HepG2 (cell line): ENCODE data around the gene CARTPT. TPM values are rescaled to one million over a fixed set of nuclear protein-coding genes. Genes with fewer than 3 reads are reported as not detected.

Source experiments
- ATAC-seq: fragments of 200-7000 bp; cut with Tn5 transposase; 3 replicates; pipeline ENCODE4 v1.9.1; 2020; ENCODE audit warnings: mild to moderate bottlenecking, moderate library complexity
- BruUV-seq: library from RNA; stranded (reverse); fragments of 400-500 nt; replicated peaks from 2 replicates; lab custom pipeline; 2021; lab: Mats Ljungman, UMichigan
- CTCF ChIA-PET: fragments of 300-600 bp; formaldehyde crosslinking; extraction: SDS; loops from one replicate; lab custom pipeline; 2021; ENCODE audit warnings: low total read pairs, inconsistent platforms, low intra/inter-chr PET ratio; lab: Yijun Ruan, JAX
- POLR2A ChIA-PET: fragments of 350-600 bp; sonication (Branson Sonifier 250); formaldehyde crosslinking; loops from one replicate; lab custom pipeline; 2020; ENCODE audit warnings: antibody characterized with exemption, inconsistent platforms; lab: Yijun Ruan, JAX
- DNase-seq: peaks from one replicate; pipeline ENCODE4 v3.0.0-alpha.2; 2015; ENCODE audit warnings: low spot score
- FAIRE-seq: peaks from 3 replicates; lab custom pipeline; 2011; peaks lifted over from hg19 to GRCh38; lab: Jason Lieb, UNC
- H2AFZ ChIP-seq: one replicate; pipeline ENCODE4 v1.6.1; 2011; ENCODE audit warnings: low read length, inconsistent platforms
- H3K27ac ChIP-seq: fragments of 300-600 bp; 3 replicates; pipeline ENCODE4 v1.8.0; 2011; ENCODE audit warnings: mixed run types, mild to moderate bottlenecking, mixed read lengths, low read length, inconsistent platforms; ENCODE audit not compliant: insufficient read depth; ENCODE audit errors: extremely low read length
- H3K27me3 ChIP-seq, 2 experiments: fragments of 200-600 bp in 1 of 2; 2 replicates in 1 of 2; 3 replicates in 1 of 2; pipeline versions ENCODE4 v1.6.0 to v1.8.0; 2011; ENCODE audit warnings: low read length in 2 of 2, mild to moderate bottlenecking in 2 of 2, moderate library complexity in 2 of 2, inconsistent platforms in 1 of 2; ENCODE audit not compliant: insufficient read depth in 2 of 2, control insufficient read depth in 1 of 2
- H3K36me3 ChIP-seq, 2 experiments: fragments of 200-600 bp in 1 of 2; replicated peaks in 1 of 2; 2 replicates in 1 of 2; 3 replicates in 1 of 2; pipeline versions ENCODE4 v1.5.1 to v1.8.0; 2011; ENCODE audit warnings: low read length in 2 of 2, inconsistent platforms in 1 of 2; ENCODE audit not compliant: insufficient read depth in 2 of 2, control insufficient read depth in 1 of 2
- H3K4me1 ChIP-seq: 2 replicates; pipeline ENCODE4 v1.5.1; 2012; ENCODE audit warnings: low read length, inconsistent platforms; ENCODE audit not compliant: insufficient read depth
- H3K4me2 ChIP-seq: 2 replicates; pipeline ENCODE4 v1.6.0; 2011; ENCODE audit warnings: low read depth, low read length, inconsistent platforms
- H3K4me3 ChIP-seq, 3 experiments: fragments of 200-600 bp in 1 of 3; sonication (generic), shearing (Covaris generic) in 1 of 3; replicated peaks in 1 of 3; 2 replicates each; pipeline ENCODE4 v1.5.1; 2011 to 2016; ENCODE audit warnings: low read length in 3 of 3, inconsistent platforms in 2 of 3, low read depth in 2 of 3, mild to moderate bottlenecking in 2 of 3, control low read depth in 1 of 3, mixed read lengths in 1 of 3; ENCODE audit not compliant: insufficient read depth in 1 of 3
- H3K79me2 ChIP-seq: one replicate; pipeline ENCODE4 v1.6.1; 2011; ENCODE audit warnings: low read length, inconsistent platforms; ENCODE audit not compliant: insufficient read depth
- H3K9ac ChIP-seq: 2 replicates; pipeline ENCODE4 v1.6.0; 2011; ENCODE audit warnings: mild to moderate bottlenecking, low read depth, low read length, inconsistent platforms; ENCODE audit not compliant: insufficient read depth
- H3K9me3 ChIP-seq: 2 replicates; pipeline ENCODE4 v1.5.1; 2012; ENCODE audit warnings: mild to moderate bottlenecking, low read length
- H4K20me1 ChIP-seq: 2 replicates; pipeline ENCODE4 v1.6.0; 2011; ENCODE audit warnings: inconsistent platforms, mild to moderate bottlenecking, low read length, moderate library complexity; ENCODE audit not compliant: insufficient read depth
- AGO2 ChIP-seq: fragments of 200-400 bp; formaldehyde crosslinking; optimal IDR thresholded peaks from 2 replicates; pipeline ENCODE3; 2017; ENCODE audit warnings: mild to moderate bottlenecking, low read depth, low read length, moderate library complexity
- EHMT2 ChIP-seq: fragments of 200-600 bp; sonication (generic); IDR thresholded peaks from 2 replicates; pipeline ENCODE4 v1.7.0; 2017; ENCODE audit warnings: antibody characterized with exemption, low read depth, low read length, borderline replicate concordance
- EP300 ChIP-seq, 3 experiments: sonication (generic) in 1 of 3; formaldehyde crosslinking in 1 of 3; IDR thresholded peaks; 2 replicates each; pipeline versions ENCODE4 v1.5.1 to v1.6.1; 2011 to 2020; ENCODE audit warnings: low read depth in 2 of 3, low read length in 2 of 3, borderline replicate concordance in 1 of 3, improper control_type of control experiment in 1 of 3, mild to moderate bottlenecking in 1 of 3, missing genetic modification reagents in 1 of 3, moderate library complexity in 1 of 3
- HDAC1 ChIP-seq: sonication (generic); formaldehyde crosslinking; IDR thresholded peaks from 2 replicates; pipeline ENCODE4 v1.5.1; 2020; ENCODE audit warnings: mild to moderate bottlenecking, missing genetic modification reagents
- HNF4A ChIP-seq: sonication (generic); formaldehyde crosslinking; IDR thresholded peaks from 2 replicates; pipeline ENCODE4 v1.4.0; 2020; ENCODE audit warnings: missing genetic modification reagents
- KAT7 ChIP-seq: IDR thresholded peaks from 2 replicates; pipeline ENCODE4 v1.6.1; 2018; ENCODE audit warnings: borderline replicate concordance, missing compliant biosample characterization
- MXI1 ChIP-seq: IDR thresholded peaks from 3 replicates; pipeline ENCODE4 v1.6.1; 2012; ENCODE audit warnings: low read depth, low read length, inconsistent platforms, borderline replicate concordance
- POLR2AphosphoS2 ChIP-seq: IDR thresholded peaks from 2 replicates; pipeline ENCODE4 v1.6.1; 2011; ENCODE audit warnings: low read depth, low read length, improper control_type of control experiment
- RXRB ChIP-seq: IDR thresholded peaks from 2 replicates; pipeline ENCODE4 v1.6.1; 2016; ENCODE audit warnings: borderline replicate concordance, missing genetic modification reagents, missing compliant biosample characterization
- ZBTB7A ChIP-seq: sonication (generic); formaldehyde crosslinking; IDR thresholded peaks from 2 replicates; pipeline ENCODE4 v1.8.0; 2022; ENCODE audit warnings: mild to moderate bottlenecking, missing genetic modification reagents
- ZNF251 ChIP-seq: sonication (generic); formaldehyde crosslinking; IDR thresholded peaks from 2 replicates; pipeline ENCODE4 v1.9.0; 2021; ENCODE audit warnings: mild to moderate bottlenecking, missing genetic modification reagents
- ZNF652 ChIP-seq: IDR thresholded peaks from 2 replicates; pipeline ENCODE4 v1.6.1; 2016; ENCODE audit warnings: low read depth, borderline replicate concordance
- in situ Hi-C: cut with HindIII; loops from 2 replicates; pipeline ENCODE4 v1.10.0; 2017; ENCODE audit warnings: low pct_unique_long_range_greater_than_20kb; ENCODE audit not compliant: extremely low pct_ligation_motif_present
- intact Hi-C: fragments of 100-400 bp; cut with micrococcal nuclease; formaldehyde crosslinking; loops from one replicate; pipeline ENCODE4 v1.10.0; 2022; ENCODE audit not compliant: unreplicated experiment
- polyA plus RNA-seq, 8 experiments: library from polyadenylated mRNA; depleted of rRNA in 3 of 8; stranded (reverse) in 7 of 8; unstranded in 1 of 8; fragments of >200 nt; fragmentation: Illumina TruSeq in 4 of 8; extraction: Trizol in 4 of 8; gene quantifications; 2 replicates each; pipeline versions ENCODE4 v1.2.1 to v1.2.3, GENCODE V29; 2011 to 2016; ENCODE audit warnings: low read depth in 4 of 8, missing spikeins in 1 of 8, mixed read lengths in 1 of 8; ENCODE audit not compliant: insufficient read depth in 1 of 8
- total RNA-seq, 5 experiments: library from RNA; depleted of rRNA; stranded (reverse); fragments of >200 nt; fragmentation: Illumina TruSeq; extraction: Trizol; gene quantifications; 2 replicates each; pipeline ENCODE4 v1.2.3, GENCODE V29; 2016; ENCODE audit warnings: low read depth in 1 of 5
- TF ChIP-seq, protein P1 (sequence below): sonication (generic); formaldehyde crosslinking; conservative IDR thresholded peaks from 2 replicates; pipeline ENCODE4 v1.8.0; 2022; ENCODE audit warnings: mild to moderate bottlenecking, moderate library complexity, missing genetic modification reagents
- TF ChIP-seq, protein P2 (sequence below): sonication (generic); formaldehyde crosslinking; IDR thresholded peaks from 2 replicates; pipeline ENCODE4 v1.5.0; 2020; ENCODE audit warnings: missing genetic modification reagents, mild to moderate bottlenecking, borderline replicate concordance
- TF ChIP-seq, protein P3 (sequence below): sonication (generic); formaldehyde crosslinking; IDR thresholded peaks from 2 replicates; pipeline ENCODE4 v1.8.0; 2023; ENCODE audit warnings: mild to moderate bottlenecking, missing genetic modification reagents

CARTPT gene
- total and polyA plus RNA-seq, 2 of the 13 experiments (the other 11 are each of a cell fraction or from before 2014, with no cell fraction given) = not detected

DNA sequence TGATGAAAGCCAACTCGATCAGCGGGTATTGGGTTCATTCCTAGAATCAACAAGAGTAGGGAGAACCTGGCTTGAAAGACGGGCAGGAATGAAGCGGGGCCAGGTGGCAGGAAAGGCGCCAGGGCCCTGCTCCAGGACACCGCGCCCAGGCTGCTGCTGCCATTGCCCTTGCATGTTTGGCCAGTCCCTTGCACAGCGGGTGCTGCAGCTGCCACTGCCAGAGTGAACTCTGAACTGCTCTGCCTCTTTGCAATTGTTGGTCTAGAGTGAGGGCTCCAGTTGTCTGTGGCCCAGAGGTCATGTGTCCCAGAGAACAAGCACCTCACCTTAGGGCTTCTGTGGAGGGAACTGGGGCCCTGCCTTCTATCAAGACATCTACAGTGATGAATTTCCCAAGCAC, 24.0 kb upstream of the CARTPT start (continued):
- TF ChIP-seq HDAC1 (CRISPR knock-in tag) = peak; percentile 90
- peak in 1 of 2 experiments; percentile 46; a peak in 1 of 4 replicates for TF ChIP-seq EP300 (IDR thresholded peaks at IDR 0.05; ENCODE audit: low read depth in 2 of 2, low read length in 2 of 2)
- TF ChIP-seq EP300 (CRISPR knock-in tag; IDR thresholded peaks at IDR 0.05; ENCODE audit: borderline replicate concordance) = no peak
- TF ChIP-seq ZBTB7A (CRISPR knock-in tag) = no peak
- peak; percentile 46; the same call in 1 of the 3 replicates for TF ChIP-seq MXI1
- TF ChIP-seq POLR2AphosphoS2 = no peak
- TF ChIP-seq KAT7 (CRISPR knock-in tag) = 0 out of 2 replicates have a peak, but pooled peaks have one; percentile 42
- peak; percentile 76 for TF ChIP-seq RXRB (CRISPR knock-in tag)
- TF ChIP-seq, protein P1, sequence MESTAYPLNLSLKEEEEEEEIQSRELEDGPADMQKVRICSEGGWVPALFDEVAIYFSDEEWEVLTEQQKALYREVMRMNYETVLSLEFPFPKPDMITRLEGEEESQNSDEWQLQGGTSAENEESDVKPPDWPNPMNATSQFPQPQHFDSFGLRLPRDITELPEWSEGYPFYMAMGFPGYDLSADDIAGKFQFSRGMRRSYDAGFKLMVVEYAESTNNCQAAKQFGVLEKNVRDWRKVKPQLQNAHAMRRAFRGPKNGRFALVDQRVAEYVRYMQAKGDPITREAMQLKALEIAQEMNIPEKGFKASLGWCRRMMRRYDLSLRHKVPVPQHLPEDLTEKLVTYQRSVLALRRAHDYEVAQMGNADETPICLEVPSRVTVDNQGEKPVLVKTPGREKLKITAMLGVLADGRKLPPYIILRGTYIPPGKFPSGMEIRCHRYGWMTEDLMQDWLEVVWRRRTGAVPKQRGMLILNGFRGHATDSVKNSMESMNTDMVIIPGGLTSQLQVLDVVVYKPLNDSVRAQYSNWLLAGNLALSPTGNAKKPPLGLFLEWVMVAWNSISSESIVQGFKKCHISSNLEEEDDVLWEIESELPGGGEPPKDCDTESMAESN (CRISPR knock-in tag) = 0 out of 2 replicates have a peak, but pooled peaks have one; percentile 59

DNA sequence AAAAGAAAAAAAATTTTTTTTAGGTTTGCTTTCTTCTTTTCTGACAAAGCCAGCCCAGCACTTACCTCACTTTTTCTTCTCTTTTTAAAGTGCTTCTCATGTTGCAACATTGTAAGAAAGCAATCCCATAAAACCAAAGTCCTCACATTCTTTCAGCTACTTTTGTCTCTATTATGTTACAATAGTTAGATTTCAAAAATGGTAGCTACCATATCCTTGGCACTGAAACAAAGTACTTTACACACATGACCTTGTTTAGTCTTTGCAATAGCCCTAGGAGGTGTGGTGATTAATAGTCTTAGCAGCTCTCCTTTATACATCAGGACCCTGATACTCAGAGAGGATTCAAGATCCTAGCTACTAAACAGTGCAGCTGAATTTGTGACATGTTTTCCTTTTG, 23.5 kb upstream of the CARTPT start:
- Histone ChIP-seq H4K20me1 (no peaks in the 10 kb centered on the region), H3K27ac (peak overlapping the region; percentile 90), H2AFZ (no peak overlapping the region), H3K9ac (no peak overlapping the region), H3K79me2 (no peaks in the 10 kb centered on the region), H3K36me3 (no peaks in the 10 kb centered on the region), H3K4me3 (peak overlapping the region in 1 of 3 experiments; percentile 72; a peak in 1 of 6 replicates), H3K4me1 (peaks cover 39% of the 10 kb centered on the region), H3K9me3 (no peaks in the 10 kb centered on the region), H3K4me2 (peak overlapping the region; percentile 88), H3K27me3 (no peaks in the 10 kb centered on the region)
- no peak for DNase-seq
- POLR2A ChIA-PET = interaction anchor here (0.8 to 2.2 kb wide), 3 partner anchors 11 to 109 kb away, joined by 3 to 11 read pairs (median 3); no protein-coding TSS in a partner anchor
- no peak for FAIRE-seq
- intact Hi-C loops (loop anchor here (5.0 kb wide), 1 partner anchor 33 kb away; no protein-coding TSS in a partner anchor), in situ Hi-C loops (no loop called here)
- CTCF ChIA-PET = no interaction called here
- no peak for ATAC-seq
- TF ChIP-seq, protein P2, sequence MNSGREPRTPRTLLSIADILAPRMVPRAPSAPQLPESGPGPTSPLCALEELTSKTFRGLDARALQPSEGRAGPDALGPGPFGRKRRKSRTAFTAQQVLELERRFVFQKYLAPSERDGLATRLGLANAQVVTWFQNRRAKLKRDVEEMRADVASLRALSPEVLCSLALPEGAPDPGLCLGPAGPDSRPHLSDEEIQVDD (CRISPR knock-in tag) = no peak
- no peak for TF ChIP-seq ZNF251 (CRISPR knock-in tag)
- TF ChIP-seq, protein P3, sequence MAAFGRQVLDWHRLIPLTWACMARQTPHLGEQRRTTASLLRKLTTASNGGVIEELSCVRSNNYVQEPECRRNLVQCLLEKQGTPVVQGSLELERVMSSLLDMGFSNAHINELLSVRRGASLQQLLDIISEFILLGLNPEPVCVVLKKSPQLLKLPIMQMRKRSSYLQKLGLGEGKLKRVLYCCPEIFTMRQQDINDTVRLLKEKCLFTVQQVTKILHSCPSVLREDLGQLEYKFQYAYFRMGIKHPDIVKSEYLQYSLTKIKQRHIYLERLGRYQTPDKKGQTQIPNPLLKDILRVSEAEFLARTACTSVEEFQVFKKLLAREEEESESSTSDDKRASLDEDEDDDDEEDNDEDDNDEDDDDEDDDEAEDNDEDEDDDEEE (CRISPR knock-in tag) = no peak
- no peak for TF ChIP-seq ZNF652
- TF ChIP-seq HNF4A (CRISPR knock-in tag) = no peak
- TF ChIP-seq AGO2 = no peak
- TF ChIP-seq EHMT2 = 0 out of 2 replicates have a peak, but pooled peaks have one; percentile 6
- TF ChIP-seq, all 625 proteins: peak for 1
- no TSS peak for BruUV-seq
